ENCODE results near the gene NKD2.

- TF ChIP-seq CTCF (conservative IDR thresholded peaks at IDR 0.05) (no peak), EZH2 (IDR thresholded peaks at IDR 0.05; ENCODE audit: low read depth) (no peak)
Measured at GRCh38 chr5:1027631-1028441, 19.2 kb downstream of the NKD2 start.
